ENCODE measurements around the gene IRF3.

IRF3 gene

DNA sequence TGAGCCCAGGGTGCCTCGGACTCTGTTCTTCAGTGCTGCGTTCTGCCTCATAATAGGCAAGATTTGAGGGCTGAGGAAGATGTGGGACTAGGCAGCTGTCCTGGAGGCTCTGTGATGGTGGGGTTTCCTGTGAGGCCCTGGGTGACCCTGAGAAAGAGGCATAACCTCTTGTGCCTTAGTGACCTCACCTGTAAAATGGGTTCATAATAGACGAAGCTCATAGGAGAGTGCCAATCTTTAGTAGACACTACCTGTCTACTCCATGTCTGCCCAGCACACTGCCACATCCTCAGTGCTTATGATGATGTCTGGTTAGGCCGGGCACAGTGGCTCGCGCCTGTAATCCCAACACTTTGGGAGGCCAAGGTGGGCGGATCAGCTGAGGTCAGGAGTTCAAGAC lies 49.1 kb downstream of the IRF3 start:
- no peaks in the 10 kb centered on the region for H3K27me3 ChIP-seq (ENCODE audit: control insufficient read depth, insufficient read depth, low read length)
- H3K4me1 ChIP-seq (ENCODE audit: control insufficient read depth, low read depth, low read length), result no peaks in the 10 kb centered on the region
- H3K9me3 ChIP-seq (ENCODE audit: control insufficient read depth, low read depth, low read length), result no peaks in the 10 kb centered on the region
- no peak overlapping the region for H3K9ac ChIP-seq (ENCODE audit: low read length)
- H3K27ac ChIP-seq (ENCODE audit: low read length), result no peak overlapping the region
- no peak overlapping the region for H3K4me3 ChIP-seq (ENCODE audit: low read length)
- peaks cover 48% of the 10 kb centered on the region for H3K36me3 ChIP-seq (ENCODE audit: control insufficient read depth, low read depth, low read length)

DNA sequence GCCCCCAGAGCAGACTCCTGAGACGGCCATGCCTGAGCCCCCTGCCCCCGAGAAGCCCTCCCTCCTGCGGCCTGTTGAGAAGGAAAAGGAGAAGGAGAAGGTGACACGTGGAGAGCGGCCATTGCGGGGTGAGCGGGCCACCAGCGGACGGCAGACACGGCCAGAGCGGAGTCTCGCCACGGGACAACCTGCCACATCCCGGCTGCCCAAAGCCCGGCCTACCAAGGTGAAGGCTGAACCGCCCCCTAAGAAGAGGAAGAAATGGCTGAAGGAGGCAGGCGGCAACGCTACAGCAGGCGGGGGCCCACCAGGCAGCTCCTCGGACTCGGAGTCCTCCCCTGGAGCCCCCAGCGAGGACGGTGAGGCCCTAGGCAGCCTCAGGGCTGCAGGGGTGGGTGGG lies 49.8 kb downstream of the IRF3 start:
- no peak overlapping the region for H3K27ac ChIP-seq (ENCODE audit: low read length)
- H3K9ac ChIP-seq (ENCODE audit: low read length), result no peak overlapping the region
- H3K4me1 ChIP-seq (ENCODE audit: control insufficient read depth, low read depth, low read length), result no peaks in the 10 kb centered on the region
- H3K9me3 ChIP-seq (ENCODE audit: control insufficient read depth, low read depth, low read length), result no peaks in the 10 kb centered on the region
- H3K36me3 ChIP-seq (ENCODE audit: control insufficient read depth, low read depth, low read length), result peaks cover 46% of the 10 kb centered on the region
- no peaks in the 10 kb centered on the region for H3K27me3 ChIP-seq (ENCODE audit: control insufficient read depth, insufficient read depth, low read length)
- H3K4me3 ChIP-seq (ENCODE audit: low read length), result no peak overlapping the region

DNA sequence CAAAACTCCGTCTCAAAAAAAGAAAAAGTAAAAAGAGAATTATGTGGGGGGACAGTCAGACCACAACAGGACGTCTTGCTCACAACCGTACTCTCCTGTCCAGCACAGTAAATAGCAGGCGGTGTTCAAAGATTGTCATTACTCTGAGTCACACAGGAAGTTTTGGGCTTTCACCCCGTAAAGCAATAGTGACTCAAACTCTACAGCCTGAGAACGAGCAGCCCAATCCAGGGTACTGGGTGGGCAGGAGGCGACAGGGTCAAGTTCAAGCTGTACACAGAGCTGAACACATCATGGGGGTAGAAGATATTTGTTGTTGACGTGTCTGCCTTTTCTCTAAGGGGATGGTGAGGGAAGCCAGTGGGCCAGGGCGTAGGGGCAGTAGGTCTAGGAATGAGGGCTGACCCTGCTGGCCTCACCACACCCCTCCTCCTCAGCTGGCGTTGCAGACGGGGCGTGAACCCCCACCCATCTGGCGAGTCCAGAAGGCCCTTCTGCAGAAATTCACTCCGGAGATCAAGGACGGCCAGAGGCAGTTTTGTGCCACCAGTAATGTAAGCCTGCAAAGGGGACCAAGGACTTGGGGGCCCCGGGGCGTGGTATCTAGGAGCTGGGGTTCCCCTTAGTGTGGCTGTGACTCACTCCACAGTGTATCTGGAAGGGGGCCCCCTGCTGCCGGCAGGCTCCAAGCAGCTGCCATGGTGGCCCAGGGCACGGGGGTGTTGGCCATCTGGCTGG lies 51.4 kb downstream of the IRF3 start:
- Histone ChIP-seq H3K27ac (ENCODE audit: low read length) (no peak overlapping the region), H3K36me3 (ENCODE audit: control insufficient read depth, low read depth, low read length) (peaks cover 50% of the 10 kb centered on the region), H3K9ac (ENCODE audit: low read length) (no peak overlapping the region)

DNA sequence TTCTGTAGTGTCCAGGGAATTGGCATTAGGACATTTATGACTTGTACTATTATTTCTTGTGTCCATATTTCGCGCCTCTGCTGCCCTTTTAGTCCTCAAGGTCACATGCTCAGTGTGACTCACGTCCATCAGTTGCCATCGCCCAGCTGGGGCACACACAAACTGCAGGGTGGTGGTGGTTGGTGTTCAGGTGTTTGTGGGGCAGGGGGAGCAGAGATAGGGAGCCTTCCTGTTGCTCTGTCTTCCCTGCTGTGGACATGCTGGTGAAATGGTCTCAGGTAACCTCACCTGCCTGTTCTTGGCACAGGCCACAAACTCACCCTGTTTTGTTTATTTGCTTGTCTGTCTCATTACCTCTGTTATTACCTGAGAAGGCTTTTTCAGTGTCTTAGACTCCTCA lies 52.3 kb downstream of the IRF3 start:
- Histone ChIP-seq H3K27ac (ENCODE audit: low read length) (no peak overlapping the region), H3K36me3 (ENCODE audit: control insufficient read depth, low read depth, low read length) (peaks cover 58% of the 10 kb centered on the region)

More for the DNA sequence above, 51.4 kb downstream of the IRF3 start:
- H3K9me3 ChIP-seq (ENCODE audit: control insufficient read depth, low read depth, low read length), result no peaks in the 10 kb centered on the region
- no peaks in the 10 kb centered on the region for H3K4me1 ChIP-seq (ENCODE audit: control insufficient read depth, low read depth, low read length)
- no peak overlapping the region for H3K4me3 ChIP-seq (ENCODE audit: low read length)
- no peaks in the 10 kb centered on the region for H3K27me3 ChIP-seq (ENCODE audit: control insufficient read depth, insufficient read depth, low read length)

More for the DNA sequence above, 52.3 kb downstream of the IRF3 start:
- H3K27me3 ChIP-seq (ENCODE audit: control insufficient read depth, insufficient read depth, low read length), result no peaks in the 10 kb centered on the region
- H3K4me3 ChIP-seq (ENCODE audit: low read length), result no peak overlapping the region
- no peaks in the 10 kb centered on the region for H3K4me1 ChIP-seq (ENCODE audit: control insufficient read depth, low read depth, low read length)
- no peaks in the 10 kb centered on the region for H3K9me3 ChIP-seq (ENCODE audit: control insufficient read depth, low read depth, low read length)
- H3K9ac ChIP-seq (ENCODE audit: low read length), result no peak overlapping the region
